ENCODE data around the gene PCDHB11. TPM values are rescaled to one million over a fixed set of nuclear protein-coding genes. Genes with fewer than 3 reads are reported as not detected.

The PCDHB11 gene
- total and polyA plus RNA-seq, 2 of the 8 experiments (the other 6 are each of a cell fraction or from before 2014, with no cell fraction given) = 0.50 to 0.86 TPM

DNA sequence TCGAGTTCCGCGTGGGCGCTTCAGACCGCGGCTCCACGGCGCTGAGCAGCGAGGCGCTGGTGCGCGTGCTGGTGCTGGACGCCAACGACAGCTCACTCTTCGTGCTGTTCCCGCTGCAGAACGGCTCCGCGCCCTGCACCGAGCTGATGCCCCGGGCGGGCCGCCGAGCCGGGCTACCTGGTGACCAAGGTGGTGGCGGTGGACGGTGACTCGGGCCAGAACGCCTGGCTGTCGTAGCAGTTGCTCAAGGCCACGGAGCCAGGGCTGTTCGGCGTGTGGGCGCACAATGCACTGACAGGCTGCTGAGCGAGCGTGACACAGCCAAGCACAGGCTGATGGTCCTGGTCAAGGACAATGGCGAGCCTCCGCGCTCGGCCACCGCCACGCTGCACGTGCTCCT is 42.1 kb downstream of the PCDHB11 start:
- H3K36me3 ChIP-seq (ENCODE audit: control insufficient read depth in 2 of 4, insufficient read depth in 4 of 4, low read length in 3 of 4) = 0 out of 8 replicates have a peak, but pooled peaks cover 0 to 3% (median 0%) of the 10 kb centered on the region in 4 experiments
- no peak overlapping the region for H2BK5ac ChIP-seq (ENCODE audit: low read depth, low read length)
- H3K4ac ChIP-seq (replicated peaks; ENCODE audit: insufficient read length, low read depth, low read length) = no peak overlapping the region
- ChIA-PET CTCF (ENCODE audit: partially characterized antibody) (interaction anchor here (1.9 kb wide), 1 partner anchor 49 kb away, joined by 6 read pairs; the partner anchor contains the start of gene PCDHB10), POLR2A (ENCODE audit: partially characterized antibody) (no interaction called here)
- H3K4me2 ChIP-seq (ENCODE audit: insufficient read depth in 1 of 2, low read depth in 2 of 2, low read length in 2 of 2) = no peak overlapping the region
- no peak overlapping the region for H3K18ac ChIP-seq (ENCODE audit: extremely low read depth, low read length)
- H3K27ac ChIP-seq (ENCODE audit: low read depth, low read length) = no peak overlapping the region
- no peaks in the 10 kb centered on the region for H3K79me2 ChIP-seq (ENCODE audit: control insufficient read depth in 1 of 2, insufficient read depth in 2 of 2, low read length in 2 of 2)
- H4K8ac ChIP-seq (ENCODE audit: extremely low read depth, insufficient read depth, low read length) = no peak overlapping the region
- TF ChIP-seq EP300 (IDR thresholded peaks at IDR 0.05; ENCODE audit: borderline replicate concordance in 1 of 2, low read depth in 2 of 2, low read length in 2 of 2) = no peak
- no peak for TF ChIP-seq ASH2L (IDR thresholded peaks at IDR 0.05; ENCODE audit: low read length)
- no peak for TF ChIP-seq SP2 (IDR thresholded peaks at IDR 0.05; ENCODE audit: low read length)
- TF ChIP-seq, protein P1, sequence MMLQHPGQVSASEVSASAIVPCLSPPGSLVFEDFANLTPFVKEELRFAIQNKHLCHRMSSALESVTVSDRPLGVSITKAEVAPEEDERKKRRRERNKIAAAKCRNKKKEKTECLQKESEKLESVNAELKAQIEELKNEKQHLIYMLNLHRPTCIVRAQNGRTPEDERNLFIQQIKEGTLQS (IDR thresholded peaks at IDR 0.05; ENCODE audit: insufficient read depth, low read depth, low read length) = no peak
- TF ChIP-seq PHF8 (conservative IDR thresholded peaks at IDR 0.05; ENCODE audit: low read depth, low read length) = no peak
- TF ChIP-seq SIX5 (IDR thresholded peaks at IDR 0.05; ENCODE audit: low read depth, low read length) = no peak
- TF ChIP-seq TBP (IDR thresholded peaks at IDR 0.05; ENCODE audit: low read depth, low read length) = no peak
- TF ChIP-seq POU5F1 (IDR thresholded peaks at IDR 0.05; ENCODE audit: low read depth, low read length) = no peak
- WGBS, 2 experiments (ENCODE audit: extremely low coverage in 1 of 2, insufficient coverage in 1 of 2, insufficient read length in 1 of 2, insufficient replicate concordance in 2 of 2, low coverage in 1 of 2, low lambda C conversion rate in 2 of 2, missing lambda C conversion rate in 1 of 2) = 93% methylated on average over 33 of the region's 43 CpGs; no CpG with 5 or more reads in 1 of the 2 experiments
- no peak overlapping the region for H2AK5ac ChIP-seq (ENCODE audit: low read depth, low read length)
- no peak for DNase-seq (ENCODE audit: low read depth in 1 of 2, low spot score in 2 of 2)
- H3K56ac ChIP-seq (replicated peaks; ENCODE audit: insufficient read length, low read depth, low read length) = no peak overlapping the region
- H2BK15ac ChIP-seq (ENCODE audit: low read length) = no peak overlapping the region
- H3K27me3 ChIP-seq (replicated peaks in 1 of 4; ENCODE audit: control insufficient read depth in 3 of 4, extremely low read depth in 1 of 4, insufficient read depth in 3 of 4, low read length in 3 of 4) = no peaks in the 10 kb centered on the region
- H3K23ac ChIP-seq (ENCODE audit: insufficient read length) = no peak overlapping the region
- H3K79me1 ChIP-seq (ENCODE audit: low read depth, low read length) = no peaks in the 10 kb centered on the region
- H2AFZ ChIP-seq (ENCODE audit: low read length) = no peak overlapping the region
- no peak overlapping the region for H2BK12ac ChIP-seq (ENCODE audit: low read depth, low read length)
- H4K91ac ChIP-seq (replicated peaks; ENCODE audit: insufficient read length, low read length) = no peak overlapping the region
- peaks cover 5 to 29% of the 10 kb centered on the region in 2 experiments for H3K9me3 ChIP-seq (ENCODE audit: insufficient read depth in 2 of 2, low read depth in 1 of 2, low read length in 1 of 2)
- H3K4me1 ChIP-seq (replicated peaks in 1 of 4; ENCODE audit: control insufficient read depth in 3 of 4, insufficient read depth in 4 of 4, low read length in 3 of 4) = peaks cover 0 to 3% (median 0%) of the 10 kb centered on the region in 4 experiments; a peak in 1 of 7 replicates
- H4K5ac ChIP-seq (ENCODE audit: insufficient read length, low read depth, low read length) = no peak overlapping the region
- H4K20me1 ChIP-seq (replicated peaks in 1 of 2; ENCODE audit: control insufficient read depth in 1 of 2, insufficient read depth in 2 of 2, low read length in 2 of 2) = no peaks in the 10 kb centered on the region
- FAIRE-seq = no peak
- H2BK120ac ChIP-seq (replicated peaks; ENCODE audit: low read depth, low read length) = no peak overlapping the region
- H3K9ac ChIP-seq (replicated peaks in 1 of 4; ENCODE audit: extremely low read depth in 1 of 4, low read depth in 3 of 4, low read length in 3 of 4) = no peak overlapping the region
- no peak overlapping the region for H2BK20ac ChIP-seq (ENCODE audit: low read length)
- no peaks in the 10 kb centered on the region; the same call in 1 of the 2 replicates for H3K23me2 ChIP-seq (ENCODE audit: low read depth, low read length)
- H3K4me3 ChIP-seq (ENCODE audit: extremely low read depth in 1 of 4, insufficient read depth in 2 of 4, low read depth in 3 of 4, low read length in 4 of 4) = no peak overlapping the region
- H3K14ac ChIP-seq (ENCODE audit: insufficient read length) = no peak overlapping the region
